ENCODE results near the gene BCR.

BCR gene

DNA sequence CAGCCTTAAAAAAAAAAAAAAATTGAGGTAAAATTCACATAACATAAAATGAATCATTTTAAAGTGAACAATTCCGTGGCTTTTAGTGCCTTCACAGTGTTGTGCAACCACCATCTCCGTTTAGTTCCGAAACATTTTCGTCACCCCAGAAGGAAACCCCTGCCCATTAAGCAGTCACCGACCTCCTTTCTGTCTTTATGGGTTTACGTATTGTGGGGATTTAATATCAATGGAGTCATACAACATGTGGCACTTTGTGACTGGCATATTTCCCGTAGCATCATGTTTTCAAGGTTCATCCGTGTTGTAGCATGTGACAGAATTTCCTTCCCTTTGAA lies 65.5 kb downstream of the BCR start:
- no peak for ATAC-seq

GRCh38 chr22:23246982-23247766 lies 66.9 kb downstream of the BCR start:
- ATAC-seq (no peak), DNase-seq (no peak)

More for the DNA sequence above, 65.5 kb downstream of the BCR start:
- DNase-seq, result no peak

DNA sequence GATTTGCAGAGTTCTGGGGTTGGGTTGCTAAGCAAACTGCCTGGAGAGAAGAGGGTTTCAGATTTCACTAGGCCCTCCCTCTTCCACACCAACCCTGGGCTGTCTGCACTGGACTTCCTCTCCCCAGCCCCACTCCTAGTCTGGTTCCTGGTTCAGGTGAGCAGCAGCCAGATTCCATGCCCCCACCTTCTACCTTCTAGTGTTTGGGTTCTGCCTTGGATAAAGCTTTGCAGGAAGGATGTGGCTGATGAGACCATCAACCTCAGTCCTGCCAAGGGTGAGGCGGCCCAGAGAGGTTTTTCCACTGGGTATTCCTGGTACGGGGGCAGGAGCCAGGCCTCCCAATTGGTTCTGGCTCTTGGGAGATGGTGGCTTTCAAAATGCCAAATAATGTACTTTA lies 68.3 kb downstream of the BCR start:
- no peak for ATAC-seq

GRCh38 chr22:23250056-23250784 lies 69.9 kb downstream of the BCR start:
- ATAC-seq (no peak), DNase-seq (no peak)

More for the DNA sequence above, 68.3 kb downstream of the BCR start:
- DNase-seq, result no peak

- DNase-seq (no peak), ATAC-seq (no peak)
Measured at GRCh38 chr22:23250785-23251363, 70.6 kb downstream of the BCR start.

GRCh38 chr22:23251445-23252093 lies 71.3 kb downstream of the BCR start:
- peak; percentile 87 for ATAC-seq
- DNase-seq, result peak; percentile 44

DNA sequence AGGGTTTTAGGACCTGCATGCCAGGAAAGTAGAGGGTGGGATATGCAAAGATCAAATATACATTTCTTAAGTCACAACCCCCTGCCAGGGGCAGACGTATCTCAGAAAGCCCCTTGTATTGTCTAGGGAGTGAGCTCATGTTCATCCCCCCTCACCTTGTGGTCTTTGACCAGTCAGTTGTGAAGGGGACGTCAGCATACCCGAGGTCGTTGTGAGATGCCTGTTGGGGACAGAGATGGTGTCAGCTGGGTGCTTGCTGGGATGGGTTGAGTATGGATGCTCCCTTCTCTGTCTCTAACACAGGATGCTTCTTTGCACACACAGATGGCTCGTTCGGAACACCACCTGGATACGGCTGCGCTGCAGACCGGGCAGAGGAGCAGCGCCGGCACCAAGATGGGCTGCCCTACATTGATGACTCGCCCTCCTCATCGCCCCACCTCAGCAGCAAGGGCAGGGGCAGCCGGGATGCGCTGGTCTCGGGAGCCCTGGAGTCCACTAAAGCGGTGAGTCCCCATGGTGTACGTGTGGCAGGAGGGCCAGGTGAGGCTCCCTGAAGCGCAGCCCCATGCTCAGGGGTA lies 73.3 kb downstream of the BCR start:
- DNase-seq, result no peak
- no peak for ATAC-seq

- DNase-seq (no peak), ATAC-seq (no peak)
Measured at GRCh38 chr22:23255506-23256170, 75.3 kb downstream of the BCR start.

GRCh38 chr22:23256171-23256932 lies 76.0 kb downstream of the BCR start:
- no peak for DNase-seq

DNA sequence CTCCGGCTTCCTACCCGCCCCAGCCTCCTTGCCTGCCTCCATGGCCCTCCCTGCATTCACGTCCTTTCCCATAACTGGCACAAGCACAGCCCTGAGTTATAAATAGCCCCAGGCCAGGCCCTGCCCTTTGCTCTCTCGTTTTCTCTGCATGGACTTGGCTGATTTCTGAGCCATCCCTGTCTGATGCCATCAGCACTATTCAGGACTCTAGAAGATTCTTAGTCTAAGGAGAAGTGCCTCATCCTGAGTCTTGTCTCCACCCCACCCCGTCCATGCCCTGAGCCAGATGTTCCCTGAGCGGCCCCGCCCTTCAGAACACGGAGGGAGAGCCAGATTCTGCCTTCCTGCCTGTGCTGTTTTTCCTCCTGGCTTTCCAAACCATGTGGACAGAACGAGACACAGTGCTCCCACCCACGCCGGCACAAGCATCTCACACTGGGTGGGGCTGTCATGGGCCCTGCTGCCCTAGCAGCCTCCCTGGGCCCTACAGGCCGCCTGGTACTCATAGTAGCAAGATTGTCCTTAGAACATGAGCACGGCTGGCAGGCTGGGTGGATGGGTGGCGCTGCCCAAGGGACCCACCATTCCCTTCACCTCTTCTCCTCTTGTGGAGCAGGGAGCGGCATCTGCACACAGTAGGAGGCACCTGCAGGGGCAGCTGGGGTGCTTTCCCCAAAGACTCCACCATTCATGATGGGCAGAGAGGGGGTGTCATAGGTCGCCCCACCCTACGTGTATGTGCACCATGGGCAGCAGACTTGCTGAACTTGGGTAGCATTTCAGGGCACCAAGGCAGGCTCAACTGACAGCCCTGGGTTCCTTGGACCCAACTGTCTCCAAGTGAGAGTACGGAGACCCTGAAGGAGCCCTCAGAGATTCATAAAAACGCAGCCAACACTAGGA lies 76.9 kb downstream of the BCR start:
- no peak for ATAC-seq
- DNase-seq, result no peak

More at GRCh38 chr22:23256171-23256932, 76.0 kb downstream of the BCR start:
- ATAC-seq, result no peak

- ATAC-seq (no peak), DNase-seq (no peak)
Measured at GRCh38 chr22:23257889-23258825, 77.8 kb downstream of the BCR start.

DNA sequence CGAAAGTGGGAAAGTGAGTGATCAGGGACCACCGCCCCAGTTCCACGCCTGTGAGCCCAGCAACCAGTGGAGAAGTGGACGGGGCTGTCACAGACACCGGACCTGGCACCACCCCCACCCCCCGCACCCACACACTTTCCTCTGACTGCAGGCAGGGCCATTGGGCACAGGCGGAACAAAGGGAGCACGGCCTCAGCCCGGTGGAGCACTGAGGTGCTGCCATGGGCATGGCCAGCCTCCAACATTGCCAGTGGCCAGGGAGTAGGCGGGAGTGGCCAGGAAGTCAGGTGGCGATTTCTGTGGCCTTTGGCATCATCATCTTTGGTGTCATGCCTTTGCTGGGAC lies 78.5 kb downstream of the BCR start:
- DNase-seq (no peak), ATAC-seq (no peak)

GRCh38 chr22:23259916-23260644 lies 79.8 kb downstream of the BCR start:
- no peak for ATAC-seq
- DNase-seq, result no peak

DNA sequence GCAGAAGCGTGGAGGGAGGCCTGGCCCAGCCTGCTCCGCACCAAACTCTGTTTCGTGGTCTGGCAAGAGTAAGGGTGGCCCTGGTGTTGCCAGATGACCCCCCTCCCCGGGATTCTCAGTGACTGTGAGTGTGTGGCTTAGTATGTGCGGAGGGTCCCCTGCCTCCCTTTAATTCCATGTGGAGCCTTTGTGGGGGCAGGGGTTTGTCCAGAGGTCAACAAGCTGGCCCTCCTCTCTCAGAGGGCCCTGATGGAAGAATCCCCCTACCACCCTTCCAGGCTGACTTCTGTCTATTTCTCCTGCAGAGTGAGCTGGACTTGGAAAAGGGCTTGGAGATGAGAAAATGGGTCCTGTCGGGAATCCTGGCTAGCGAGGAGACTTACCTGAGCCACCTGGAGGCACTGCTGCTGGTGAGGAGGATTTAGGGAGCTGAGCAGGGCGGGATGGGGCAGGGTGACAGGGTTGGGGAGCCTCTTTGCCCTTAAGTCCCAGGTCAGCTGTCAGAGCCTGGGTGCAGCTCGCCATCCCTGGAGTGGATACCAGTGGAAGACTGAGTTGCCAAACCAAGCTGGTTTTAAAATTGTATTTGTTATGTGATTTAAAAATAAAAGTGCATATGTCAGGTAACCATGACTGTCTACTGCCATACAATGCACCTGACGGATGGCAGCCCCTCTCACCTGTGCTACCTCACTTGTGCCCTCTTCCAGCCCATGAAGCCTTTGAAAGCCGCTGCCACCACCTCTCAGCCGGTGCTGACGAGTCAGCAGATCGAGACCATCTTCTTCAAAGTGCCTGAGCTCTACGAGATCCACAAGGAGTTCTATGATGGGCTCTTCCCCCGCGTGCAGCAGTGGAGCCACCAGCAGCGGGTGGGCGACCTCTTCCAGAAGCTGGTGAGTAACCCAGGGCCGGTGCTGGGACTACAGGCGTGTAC lies 80.6 kb downstream of the BCR start:
- ATAC-seq, result no peak
- no peak for DNase-seq

DNA sequence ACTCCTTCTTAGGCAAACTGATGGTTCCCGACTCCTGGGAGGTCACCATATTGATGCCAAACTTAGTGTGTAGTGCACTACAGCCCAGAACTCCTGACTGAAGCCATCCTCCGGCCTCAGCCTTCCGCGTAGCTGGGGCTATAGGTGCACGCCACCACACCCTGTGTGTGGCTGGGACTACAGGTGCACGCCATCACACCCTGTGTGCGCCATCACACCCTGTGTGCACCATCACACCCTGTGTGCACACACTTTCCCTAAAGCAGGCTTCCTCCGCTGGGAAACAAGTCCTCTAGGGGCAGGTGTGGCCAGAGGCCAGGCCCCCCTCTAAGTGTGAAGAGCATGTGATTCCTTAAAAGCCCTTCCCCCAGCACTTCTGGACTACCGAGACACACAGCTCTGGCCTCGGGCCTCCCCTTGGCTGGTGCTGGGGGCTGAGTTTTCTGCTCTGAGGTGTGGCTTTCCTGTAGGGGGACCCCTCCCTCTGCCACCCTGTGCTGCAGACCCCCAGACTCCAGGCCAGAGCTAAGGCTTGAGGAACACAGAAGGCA lies 81.7 kb downstream of the BCR start:
- DNase-seq (no peak), ATAC-seq (no peak)

- ATAC-seq, result no peak
- no peak for DNase-seq
Measured at GRCh38 chr22:23262518-23263332, 82.4 kb downstream of the BCR start.

Measured in stimulated activated naive CD8-positive, alpha-beta T cell treated with anti-CD3 and anti-CD28 coated beads, Interleukin-15, Interleukin-2, amounts not matched to agents 100 U/mL and 50 U/mL, for 24 hours (primary cell).